HepG2 (cell line): Measurements from ENCODE around the gene APH1B.

Experiments
- BHLHE40 ChIP-seq: IDR thresholded peaks from 2 replicates; pipeline ENCODE4 v1.6.1; 2011; ENCODE audit warnings: low read length, improper control_type of control experiment
- CHCHD3 ChIP-seq: sonication (generic); formaldehyde crosslinking; IDR thresholded peaks from 2 replicates; pipeline ENCODE4 v1.8.0; 2022; ENCODE audit warnings: mild to moderate bottlenecking, missing genetic modification reagents, moderate library complexity
- CREB1 ChIP-seq, 2 experiments: fragments of 450-650 bp in 1 of 2; IDR thresholded peaks; 2 replicates each; pipeline ENCODE4 v1.6.1; 2016 to 2017; ENCODE audit warnings: control low read depth in 1 of 2, mild to moderate bottlenecking in 1 of 2, missing compliant biosample characterization in 1 of 2, missing genetic modification characterization in 1 of 2
- FOXO1 ChIP-seq: sonication (generic); formaldehyde crosslinking; IDR thresholded peaks from 2 replicates; pipeline ENCODE4 v1.4.0; 2020; ENCODE audit warnings: missing genetic modification reagents
- HNRNPH1 ChIP-seq: fragments of 200-400 bp; formaldehyde crosslinking; optimal IDR thresholded peaks from 2 replicates; pipeline ENCODE3; 2017; ENCODE audit warnings: mild to moderate bottlenecking, low read depth, low read length
- KLF11 ChIP-seq: IDR thresholded peaks from 2 replicates; pipeline ENCODE4 v1.6.1; 2016; ENCODE audit warnings: missing compliant biosample characterization
- POLR2A ChIP-seq, 2 experiments: IDR thresholded peaks; 2 replicates each; pipeline ENCODE4 v1.6.1; 2011; ENCODE audit warnings: low read depth in 2 of 2, low read length in 2 of 2, mild to moderate bottlenecking in 1 of 2, moderate library complexity in 1 of 2; ENCODE audit not compliant: insufficient read depth in 1 of 2
- SRSF9 ChIP-seq: fragments of 200-400 bp; formaldehyde crosslinking; IDR thresholded peaks from 2 replicates; pipeline ENCODE4 v1.6.1; 2018; ENCODE audit warnings: borderline replicate concordance, mild to moderate bottlenecking, low read depth, low read length; ENCODE audit not compliant: insufficient read depth, poor library complexity, severe bottlenecking
- ZFP62 ChIP-seq: sonication (generic); formaldehyde crosslinking; IDR thresholded peaks from 2 replicates; pipeline ENCODE4 v1.4.0; 2020; ENCODE audit warnings: missing genetic modification reagents
- ZNF207 ChIP-seq: fragments of 450-650 bp; IDR thresholded peaks from 2 replicates; pipeline ENCODE4 v1.6.1; 2016; ENCODE audit warnings: antibody characterized with exemption, borderline replicate concordance
- TF ChIP-seq, protein P1 (sequence below): sonication (generic); formaldehyde crosslinking; IDR thresholded peaks from 2 replicates; pipeline ENCODE4 v1.5.0; 2020; ENCODE audit warnings: mild to moderate bottlenecking, missing genetic modification reagents
- TF ChIP-seq, protein P2 (sequence below): sonication (generic); formaldehyde crosslinking; IDR thresholded peaks from 2 replicates; pipeline ENCODE4 v1.5.0; 2020; ENCODE audit warnings: mild to moderate bottlenecking, missing genetic modification reagents, moderate library complexity
- TF ChIP-seq, protein P3 (sequence below): sonication (generic); formaldehyde crosslinking; IDR thresholded peaks from 2 replicates; pipeline ENCODE4 v1.4.0; 2020; ENCODE audit warnings: low read depth, mild to moderate bottlenecking, missing genetic modification reagents

DNA sequence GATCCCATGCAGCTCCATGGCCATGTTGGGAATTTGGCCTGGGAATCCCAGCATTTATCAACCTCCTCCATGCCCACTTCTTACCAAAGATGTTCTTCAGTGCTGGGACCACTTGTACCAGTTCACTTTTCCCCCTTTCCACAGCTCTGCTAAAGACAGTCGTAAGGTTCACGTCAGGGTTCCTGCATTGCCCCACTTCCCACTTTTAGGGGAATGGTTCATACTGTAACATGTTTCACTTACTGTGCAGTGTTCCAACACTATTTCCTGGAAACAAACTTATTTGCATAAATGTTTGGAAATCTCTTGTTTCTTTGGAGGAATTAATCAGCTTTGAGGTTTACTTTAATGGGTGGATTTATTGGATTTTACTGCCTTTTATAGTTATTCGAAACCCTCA is 17.0 kb downstream of the APH1B start:
- TF ChIP-seq, protein P1, sequence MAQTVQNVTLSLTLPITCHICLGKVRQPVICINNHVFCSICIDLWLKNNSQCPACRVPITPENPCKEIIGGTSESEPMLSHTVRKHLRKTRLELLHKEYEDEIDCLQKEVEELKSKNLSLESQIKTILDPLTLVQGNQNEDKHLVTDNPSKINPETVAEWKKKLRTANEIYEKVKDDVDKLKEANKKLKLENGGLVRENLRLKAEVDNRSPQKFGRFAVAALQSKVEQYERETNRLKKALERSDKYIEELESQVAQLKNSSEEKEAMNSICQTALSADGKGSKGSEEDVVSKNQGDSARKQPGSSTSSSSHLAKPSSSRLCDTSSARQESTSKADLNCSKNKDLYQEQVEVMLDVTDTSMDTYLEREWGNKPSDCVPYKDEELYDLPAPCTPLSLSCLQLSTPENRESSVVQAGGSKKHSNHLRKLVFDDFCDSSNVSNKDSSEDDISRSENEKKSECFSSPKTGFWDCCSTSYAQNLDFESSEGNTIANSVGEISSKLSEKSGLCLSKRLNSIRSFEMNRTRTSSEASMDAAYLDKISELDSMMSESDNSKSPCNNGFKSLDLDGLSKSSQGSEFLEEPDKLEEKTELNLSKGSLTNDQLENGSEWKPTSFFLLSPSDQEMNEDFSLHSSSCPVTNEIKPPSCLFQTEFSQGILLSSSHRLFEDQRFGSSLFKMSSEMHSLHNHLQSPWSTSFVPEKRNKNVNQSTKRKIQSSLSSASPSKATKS = no peak
- TF ChIP-seq FOXO1 (no peak), KLF11 (CRISPR knock-in tag) (no peak), POLR2A (IDR thresholded peaks at IDR 0.05; ENCODE audit: insufficient read depth in 1 of 2, low read depth in 2 of 2, low read length in 2 of 2) (no peak), CREB1 (IDR thresholded peaks at IDR 0.05) (no peak), CREB1 (CRISPR knock-in tag; IDR thresholded peaks at IDR 0.05) (no peak), BHLHE40 (no peak), SRSF9 (no peak), ZFP62 (no peak), CHCHD3 (CRISPR knock-in tag) (no peak), ZNF207 (no peak), HNRNPH1 (no peak)
- TF ChIP-seq, protein P2, sequence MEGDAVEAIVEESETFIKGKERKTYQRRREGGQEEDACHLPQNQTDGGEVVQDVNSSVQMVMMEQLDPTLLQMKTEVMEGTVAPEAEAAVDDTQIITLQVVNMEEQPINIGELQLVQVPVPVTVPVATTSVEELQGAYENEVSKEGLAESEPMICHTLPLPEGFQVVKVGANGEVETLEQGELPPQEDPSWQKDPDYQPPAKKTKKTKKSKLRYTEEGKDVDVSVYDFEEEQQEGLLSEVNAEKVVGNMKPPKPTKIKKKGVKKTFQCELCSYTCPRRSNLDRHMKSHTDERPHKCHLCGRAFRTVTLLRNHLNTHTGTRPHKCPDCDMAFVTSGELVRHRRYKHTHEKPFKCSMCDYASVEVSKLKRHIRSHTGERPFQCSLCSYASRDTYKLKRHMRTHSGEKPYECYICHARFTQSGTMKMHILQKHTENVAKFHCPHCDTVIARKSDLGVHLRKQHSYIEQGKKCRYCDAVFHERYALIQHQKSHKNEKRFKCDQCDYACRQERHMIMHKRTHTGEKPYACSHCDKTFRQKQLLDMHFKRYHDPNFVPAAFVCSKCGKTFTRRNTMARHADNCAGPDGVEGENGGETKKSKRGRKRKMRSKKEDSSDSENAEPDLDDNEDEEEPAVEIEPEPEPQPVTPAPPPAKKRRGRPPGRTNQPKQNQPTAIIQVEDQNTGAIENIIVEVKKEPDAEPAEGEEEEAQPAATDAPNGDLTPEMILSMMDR (CRISPR knock-in tag) = no peak
- TF ChIP-seq, protein P3, sequence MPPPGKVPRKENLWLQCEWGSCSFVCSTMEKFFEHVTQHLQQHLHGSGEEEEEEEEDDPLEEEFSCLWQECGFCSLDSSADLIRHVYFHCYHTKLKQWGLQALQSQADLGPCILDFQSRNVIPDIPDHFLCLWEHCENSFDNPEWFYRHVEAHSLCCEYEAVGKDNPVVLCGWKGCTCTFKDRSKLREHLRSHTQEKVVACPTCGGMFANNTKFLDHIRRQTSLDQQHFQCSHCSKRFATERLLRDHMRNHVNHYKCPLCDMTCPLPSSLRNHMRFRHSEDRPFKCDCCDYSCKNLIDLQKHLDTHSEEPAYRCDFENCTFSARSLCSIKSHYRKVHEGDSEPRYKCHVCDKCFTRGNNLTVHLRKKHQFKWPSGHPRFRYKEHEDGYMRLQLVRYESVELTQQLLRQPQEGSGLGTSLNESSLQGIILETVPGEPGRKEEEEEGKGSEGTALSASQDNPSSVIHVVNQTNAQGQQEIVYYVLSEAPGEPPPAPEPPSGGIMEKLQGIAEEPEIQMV (CRISPR knock-in tag) = no peak
